Ovary (tissue), 3 donors: Measurements from ENCODE around the gene MRAP2.

Experiments used
- EP300 ChIP-seq: sonication (generic); formaldehyde crosslinking; IDR thresholded peaks from one replicate; pipeline ENCODE4 v1.6.1; 2017; ENCODE audit warnings: antibody characterized with exemption
- POLR2A ChIP-seq: fragments of 450-650 bp; IDR thresholded peaks from one replicate; pipeline ENCODE4 v1.6.1; 2017; ENCODE audit warnings: antibody characterized with exemption, mild to moderate bottlenecking, moderate library complexity
- TF ChIP-seq, protein P1 (sequence below), 3 donors: fragments of 450-650 bp in 2 of 3; fragments of 200-600 bp in 1 of 3; IDR thresholded peaks; one replicate each; pipeline versions ENCODE4 v1.5.1 to v1.8.0; 2016 to 2022; ENCODE audit warnings: antibody characterized with exemption in 3 of 3, mild to moderate bottlenecking in 1 of 3
- donor health status: DM: no; HTN: no; CAD: no.

DNA sequence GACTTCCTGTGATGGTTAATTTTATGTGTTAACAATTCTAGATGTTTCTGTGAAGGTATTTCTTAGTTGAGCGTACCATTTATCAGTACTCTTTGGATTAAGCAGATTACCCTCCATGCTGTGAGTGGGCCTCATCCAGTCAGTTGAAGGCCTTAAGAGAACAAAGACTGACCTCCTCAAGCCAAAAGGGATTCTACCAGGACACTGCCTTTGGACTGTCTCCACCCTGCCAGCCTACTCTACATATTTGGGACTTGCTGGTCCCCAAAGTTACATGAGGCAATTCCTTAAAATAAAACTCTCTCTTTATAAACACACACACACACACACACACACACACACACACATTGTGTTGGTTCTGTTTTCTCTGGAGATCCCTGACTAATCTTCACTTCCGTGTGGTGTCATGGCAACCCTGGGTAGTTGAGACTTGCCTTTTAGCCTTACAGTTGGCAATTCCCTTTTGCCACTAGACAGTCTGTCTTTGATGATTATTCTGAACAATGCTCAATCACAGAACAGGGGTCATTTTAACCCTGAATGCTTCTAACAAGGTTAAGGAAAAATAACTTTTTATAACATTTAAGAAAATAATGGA is 32.2 kb downstream of the MRAP2 start:
- TF ChIP-seq POLR2A (no peak), EP300 (no peak)
- TF ChIP-seq, protein P1, sequence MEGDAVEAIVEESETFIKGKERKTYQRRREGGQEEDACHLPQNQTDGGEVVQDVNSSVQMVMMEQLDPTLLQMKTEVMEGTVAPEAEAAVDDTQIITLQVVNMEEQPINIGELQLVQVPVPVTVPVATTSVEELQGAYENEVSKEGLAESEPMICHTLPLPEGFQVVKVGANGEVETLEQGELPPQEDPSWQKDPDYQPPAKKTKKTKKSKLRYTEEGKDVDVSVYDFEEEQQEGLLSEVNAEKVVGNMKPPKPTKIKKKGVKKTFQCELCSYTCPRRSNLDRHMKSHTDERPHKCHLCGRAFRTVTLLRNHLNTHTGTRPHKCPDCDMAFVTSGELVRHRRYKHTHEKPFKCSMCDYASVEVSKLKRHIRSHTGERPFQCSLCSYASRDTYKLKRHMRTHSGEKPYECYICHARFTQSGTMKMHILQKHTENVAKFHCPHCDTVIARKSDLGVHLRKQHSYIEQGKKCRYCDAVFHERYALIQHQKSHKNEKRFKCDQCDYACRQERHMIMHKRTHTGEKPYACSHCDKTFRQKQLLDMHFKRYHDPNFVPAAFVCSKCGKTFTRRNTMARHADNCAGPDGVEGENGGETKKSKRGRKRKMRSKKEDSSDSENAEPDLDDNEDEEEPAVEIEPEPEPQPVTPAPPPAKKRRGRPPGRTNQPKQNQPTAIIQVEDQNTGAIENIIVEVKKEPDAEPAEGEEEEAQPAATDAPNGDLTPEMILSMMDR (IDR thresholded peaks at IDR 0.05): no peak
